GM21576 (cell line): Measurements from ENCODE around the gene EFL1.
"Not testable (repeated sequence)": the region's sequence is repeated elsewhere in the genome, so short reads cannot be mapped to it uniquely, and the experiment has no call there.

Source experiments
- ATAC-seq: cut with Tn5 transposase; IDR thresholded peaks from one replicate; pipeline ENCODE4 v1.9.1; 2021; ENCODE audit warnings: mild to moderate bottlenecking, moderate library complexity; ENCODE audit not compliant: unreplicated experiment

The EFL1 gene

GRCh38 chr15:82204575-82204974 is 58.0 kb downstream of the EFL1 start:
- ATAC-seq = not testable (repeated sequence)

GRCh38 chr15:82197733-82198594 is 64.6 kb downstream of the EFL1 start:
- peak; percentile 86 for ATAC-seq

DNA sequence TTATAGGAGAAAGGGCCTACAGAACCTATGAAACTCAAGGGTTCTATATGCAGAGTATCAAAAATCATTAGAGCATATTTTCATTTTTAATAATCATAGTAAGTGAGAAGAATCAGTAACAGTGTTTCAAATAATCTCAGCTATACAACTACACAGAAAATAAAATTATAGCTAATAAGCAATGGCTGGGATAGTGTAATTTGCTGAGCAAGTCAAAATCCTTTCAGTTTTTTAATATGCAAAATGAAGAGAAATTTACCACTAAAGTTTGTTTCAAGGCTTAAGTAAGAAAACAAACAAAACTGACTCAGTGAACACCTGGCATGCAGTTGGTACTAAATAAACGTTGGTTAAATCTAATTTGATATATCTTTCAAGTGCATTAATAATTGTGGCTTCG is 66.2 kb downstream of the EFL1 start:
- ATAC-seq = no peak

DNA sequence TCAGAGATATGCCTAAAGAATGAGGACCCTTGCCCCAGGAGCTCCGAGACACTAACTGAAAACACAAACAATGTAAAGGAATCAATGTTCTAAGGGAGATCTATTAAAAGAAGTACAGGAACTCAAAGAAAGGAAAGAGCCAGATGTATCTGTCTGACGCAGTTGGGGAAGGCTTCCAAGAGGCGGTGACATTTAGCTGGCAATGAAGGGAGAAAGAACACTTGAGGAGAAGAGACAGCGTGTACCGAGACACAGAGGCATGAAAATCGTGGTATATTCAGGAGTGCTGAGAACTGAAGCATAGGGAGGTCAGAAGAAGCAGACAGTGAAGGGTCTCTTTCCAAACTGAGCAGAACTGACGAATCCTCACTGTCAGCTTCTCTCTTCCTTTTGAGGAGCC is 66.7 kb downstream of the EFL1 start:
- not testable (repeated sequence) for ATAC-seq

GRCh38 chr15:82194488-82194887 is 68.0 kb downstream of the EFL1 start:
- not testable (repeated sequence) for ATAC-seq

- ATAC-seq = not testable (repeated sequence)
Measured at GRCh38 chr15:82193435-82193834, 69.1 kb downstream of the EFL1 start.

DNA sequence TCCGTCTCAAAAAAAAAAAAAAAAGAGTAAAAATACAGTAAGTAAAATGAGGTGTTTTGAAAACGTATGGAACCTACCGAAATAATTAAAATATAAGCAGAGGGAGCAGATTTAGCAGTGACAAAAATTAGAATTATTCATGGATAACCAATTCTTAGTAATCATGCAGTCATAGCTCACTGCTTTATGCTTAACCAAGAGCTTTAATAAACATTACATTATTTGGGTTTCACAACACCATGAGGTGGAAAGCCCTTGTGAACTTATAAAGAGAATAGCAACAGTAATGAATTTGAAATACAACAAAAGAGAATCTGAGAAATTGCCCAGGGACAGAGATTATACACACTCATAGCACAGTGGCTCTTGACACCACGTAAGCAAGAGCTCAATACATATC is 70.1 kb downstream of the EFL1 start:
- ATAC-seq = not testable (repeated sequence)

GRCh38 chr15:82186719-82187406 is 75.7 kb downstream of the EFL1 start:
- peak; percentile 89 for ATAC-seq

DNA sequence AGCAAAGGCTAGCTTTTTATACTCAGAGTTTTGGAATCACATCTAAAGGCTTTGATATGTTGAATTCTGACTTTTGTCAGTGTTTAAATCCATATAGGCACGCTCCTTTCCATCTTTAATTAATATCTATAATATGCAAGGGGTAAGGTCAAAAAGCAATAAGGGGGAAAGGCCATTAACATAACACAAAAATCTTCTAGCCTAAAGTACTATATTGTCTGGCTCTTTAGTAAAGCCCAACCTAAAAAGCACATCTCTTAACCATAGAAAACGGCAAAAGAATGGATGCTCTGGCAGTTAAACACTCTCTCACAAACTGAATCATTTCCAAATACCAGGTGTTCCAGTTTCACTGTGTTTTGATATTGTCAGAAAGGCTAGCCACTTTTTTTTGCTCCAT is 76.4 kb downstream of the EFL1 start:
- ATAC-seq = no peak

GRCh38 chr15:82184776-82185175 is 77.8 kb downstream of the EFL1 start:
- no peak for ATAC-seq

DNA sequence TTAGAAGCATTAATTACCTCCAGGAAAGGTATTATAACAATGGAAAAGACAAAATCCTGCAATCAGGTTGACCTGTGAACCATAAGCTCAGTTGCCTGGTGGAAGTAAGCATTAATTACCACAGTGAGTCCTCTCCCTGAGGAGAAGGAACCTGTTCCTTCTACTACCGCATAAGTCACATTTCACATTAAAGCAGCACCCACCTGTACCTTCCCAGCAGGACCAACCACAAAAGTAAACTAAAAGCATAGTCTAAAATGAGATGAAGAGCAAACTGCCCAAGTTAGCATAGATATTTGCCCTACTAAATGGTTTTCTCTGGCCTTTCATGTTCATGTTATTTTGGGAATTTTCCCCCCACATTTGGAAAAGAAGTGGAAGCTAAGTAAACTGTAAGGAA is 78.2 kb downstream of the EFL1 start:
- ATAC-seq = no peak

DNA sequence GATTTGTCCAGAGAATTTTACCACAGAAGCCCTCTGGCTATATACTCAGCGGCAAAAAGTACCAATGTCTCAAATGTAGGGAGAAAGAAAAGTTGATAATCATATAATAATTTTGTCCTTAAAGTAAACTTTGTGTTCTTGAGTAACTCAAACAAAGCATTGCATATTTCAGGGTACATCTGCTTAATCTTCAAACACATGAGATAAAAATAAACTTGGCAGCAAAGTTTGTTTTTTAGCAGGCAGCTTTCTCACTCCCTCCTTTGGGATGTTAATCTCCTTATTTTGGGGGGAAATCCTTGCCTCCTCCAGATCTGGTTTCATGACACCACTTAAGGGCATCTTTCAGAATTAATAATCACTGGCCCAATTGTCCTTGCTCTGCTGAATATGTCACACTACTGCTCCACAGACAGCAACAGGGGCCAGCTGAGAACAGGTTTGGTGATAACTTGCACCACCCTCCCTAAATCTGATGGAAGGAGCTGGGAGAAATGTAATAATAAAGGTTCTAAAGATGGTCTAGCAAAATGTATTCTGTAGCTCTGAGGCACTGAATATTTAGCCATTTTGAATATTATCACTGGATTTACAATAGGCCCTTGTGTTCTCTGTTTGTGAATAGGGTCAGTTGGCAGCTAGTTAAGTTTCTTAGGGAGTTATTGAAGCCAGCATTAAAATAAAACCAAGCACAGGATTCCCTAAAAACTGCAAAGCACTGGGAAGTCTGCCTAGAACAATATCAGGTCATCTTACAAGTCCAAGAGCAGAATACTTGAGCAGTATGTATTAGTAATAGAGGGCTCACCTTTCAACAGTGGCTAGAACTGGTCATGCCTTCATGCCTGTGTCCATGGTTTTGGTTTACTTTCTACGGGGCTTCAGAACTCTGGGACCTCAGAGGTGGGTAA is 79.2 kb downstream of the EFL1 start:
- ATAC-seq = no peak

- ATAC-seq = no peak
Measured at GRCh38 chr15:82181371-82181770, 81.2 kb downstream of the EFL1 start.

GRCh38 chr15:82178061-82178460 is 84.5 kb downstream of the EFL1 start:
- no peak for ATAC-seq

DNA sequence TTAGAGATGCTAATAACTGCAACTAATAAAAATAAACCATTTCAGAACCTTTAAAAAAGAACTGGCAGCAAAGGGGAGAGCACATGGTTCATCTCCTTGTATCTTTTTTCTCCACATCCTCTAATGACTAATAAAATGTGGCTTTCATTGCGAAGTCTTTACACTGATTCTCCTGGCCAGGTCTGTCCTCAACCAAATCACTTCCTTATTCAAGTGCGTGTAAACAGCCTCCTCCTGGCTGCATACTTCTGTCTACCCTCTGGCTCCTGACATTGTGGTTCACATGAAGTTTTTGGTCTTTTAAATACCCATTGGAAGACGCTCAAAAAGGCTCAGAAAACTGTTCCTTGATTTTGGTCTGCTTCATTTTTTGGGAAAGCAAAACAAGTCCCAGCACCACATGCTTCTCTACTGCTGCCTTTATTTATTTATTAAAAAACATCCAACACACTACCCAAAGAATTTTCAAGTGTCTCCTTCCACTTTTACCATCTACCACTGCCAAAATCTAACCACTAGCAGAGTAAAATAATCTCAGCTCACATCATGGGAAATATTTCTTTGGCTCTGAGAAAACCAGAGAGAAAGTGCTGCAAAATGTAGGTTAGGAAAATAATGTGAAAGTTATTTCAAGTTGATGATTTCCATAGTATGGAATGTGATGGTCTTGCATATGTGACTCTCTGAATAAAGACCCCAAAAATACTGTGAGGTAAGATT is 85.1 kb downstream of the EFL1 start:
- ATAC-seq = no peak

GRCh38 chr15:82176542-82176941 is 86.0 kb downstream of the EFL1 start:
- ATAC-seq = no peak

DNA sequence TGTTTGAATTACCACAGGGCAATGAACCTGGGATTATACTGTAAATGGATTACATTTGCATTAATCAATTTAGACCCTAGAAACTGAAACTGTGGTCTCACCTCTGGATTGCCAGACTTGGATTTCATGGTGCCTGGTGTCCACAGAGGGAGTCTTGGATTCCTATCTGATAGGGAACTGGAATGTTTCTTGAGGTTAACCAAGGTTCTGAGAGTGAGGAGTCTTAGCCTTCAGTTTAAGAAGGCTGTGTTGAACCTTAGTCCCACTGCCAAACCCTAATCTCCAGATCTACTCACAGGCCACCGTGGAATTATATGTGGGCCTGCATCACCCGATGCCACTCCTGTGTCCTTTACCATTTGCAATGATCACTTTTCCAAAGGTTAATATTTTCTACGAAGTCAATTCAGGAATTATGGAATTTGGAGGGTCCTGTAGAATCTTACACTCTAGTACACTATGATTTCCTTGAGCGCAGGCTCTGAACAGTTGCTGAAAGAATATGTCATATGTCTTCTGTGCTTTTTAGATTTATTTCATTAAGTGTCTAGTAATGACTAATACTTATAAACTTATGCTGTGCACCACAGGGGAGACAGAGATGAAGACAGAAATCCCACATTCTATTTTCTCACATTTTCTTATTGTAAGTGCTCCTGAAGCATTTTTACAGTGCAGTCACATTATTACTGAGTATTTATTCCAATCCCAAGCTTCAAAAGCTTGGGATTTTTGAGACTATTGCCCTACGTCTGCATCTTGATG is 87.9 kb downstream of the EFL1 start:
- no peak for ATAC-seq

DNA sequence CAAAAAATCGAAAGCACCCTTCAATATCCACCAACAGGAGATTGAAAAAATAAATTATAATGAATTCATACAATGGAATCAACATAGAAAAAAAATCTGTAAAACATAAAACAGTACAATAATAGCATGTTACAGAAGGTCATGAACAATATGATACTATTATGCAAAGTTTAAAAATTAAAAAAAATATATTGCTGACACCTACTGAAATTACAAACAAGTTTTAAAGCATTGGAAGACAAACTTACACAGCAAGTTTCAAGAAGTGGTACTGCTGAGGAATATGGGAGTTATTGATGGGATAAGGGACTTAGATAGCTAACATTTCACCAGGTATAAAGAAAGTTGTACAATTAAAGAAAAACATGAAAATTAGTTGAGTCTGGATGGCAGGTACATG is 89.4 kb downstream of the EFL1 start:
- ATAC-seq = no peak

- ATAC-seq = no peak
Measured at GRCh38 chr15:82172506-82172905, 90.0 kb downstream of the EFL1 start.

DNA sequence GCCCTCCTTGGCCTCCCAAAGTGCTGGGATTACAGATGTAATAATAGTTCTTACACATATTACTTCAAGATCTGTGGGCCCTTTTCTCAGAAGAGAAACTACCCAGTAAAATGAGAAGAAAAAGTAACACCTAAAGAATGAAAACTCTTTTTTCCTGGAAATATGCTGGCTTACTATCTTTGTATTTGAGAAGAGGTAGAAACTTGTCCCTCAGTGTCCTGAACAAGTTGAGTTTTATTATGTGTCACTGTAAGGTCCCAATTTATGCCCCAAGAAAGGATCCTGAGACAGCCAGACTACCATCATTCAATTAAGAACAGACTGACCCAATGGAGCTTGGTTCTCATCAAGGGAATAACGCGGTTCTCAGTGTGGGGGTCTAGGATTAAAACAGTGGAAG is 93.8 kb downstream of the EFL1 start:
- no peak for ATAC-seq
